ENCODE results near the gene AMY2B.
"Not testable (repeated sequence)": the region's sequence is repeated elsewhere in the genome, so short reads cannot be mapped to it uniquely, and the experiment has no call there.

The AMY2B gene

DNA sequence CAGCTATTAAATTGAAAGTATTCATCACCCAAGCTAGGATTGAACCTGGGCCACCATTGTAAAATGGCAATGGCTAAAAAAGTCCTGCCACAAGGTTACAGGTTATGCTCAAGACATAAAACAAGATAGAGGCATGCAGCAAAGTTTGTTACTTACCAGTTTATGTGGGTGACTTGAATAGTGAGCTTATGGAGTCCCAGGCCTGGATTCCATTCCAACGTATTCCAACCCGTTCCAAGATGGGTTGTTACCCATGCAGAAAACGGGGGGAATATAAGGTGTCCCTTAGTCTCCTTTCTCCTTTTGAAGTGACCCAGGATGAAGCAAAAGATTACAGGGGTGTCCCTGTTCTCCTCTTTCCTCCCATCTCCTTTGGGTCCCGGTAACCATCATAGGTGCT lies 56.0 kb downstream of the AMY2B start:
- H3K27me3 ChIP-seq (ENCODE audit: insufficient read depth, low read length); H3K9ac ChIP-seq (ENCODE audit: low read depth, low read length); H3K4me1 ChIP-seq (ENCODE audit: insufficient read depth, low read length); H3K4me3 ChIP-seq (ENCODE audit: low read length); H3K9me3 ChIP-seq (ENCODE audit: insufficient read depth, low read depth, low read length); H3K27ac ChIP-seq (ENCODE audit: low read depth, low read length); H3K36me3 ChIP-seq (ENCODE audit: insufficient read depth, low read length): not testable (repeated sequence)
- 82% methylated on average over 3 of the region's 4 CpGs for WGBS
